HUES64 (cell line): Measurements from ENCODE around the gene PDK2.

Experiments
- H3K27ac ChIP-seq: 2 replicates; pipeline ENCODE4 v1.7.0; 2013; ENCODE audit warnings: low read depth, low read length, inconsistent platforms
- H3K27me3 ChIP-seq: 2 replicates; pipeline ENCODE4 v1.6.1; 2013; ENCODE audit warnings: mild to moderate bottlenecking, low read length; ENCODE audit not compliant: insufficient read depth
- H3K36me3 ChIP-seq: 2 replicates; pipeline ENCODE4 v1.6.1; 2013; ENCODE audit warnings: mild to moderate bottlenecking, low read length; ENCODE audit not compliant: insufficient read depth
- H3K4me1 ChIP-seq: 2 replicates; pipeline ENCODE4 v1.6.1; 2013; ENCODE audit warnings: mild to moderate bottlenecking, low read length, moderate library complexity; ENCODE audit not compliant: insufficient read depth
- H3K4me3 ChIP-seq: 2 replicates; pipeline ENCODE4 v1.5.1; 2013; ENCODE audit warnings: mild to moderate bottlenecking, low read length, moderate library complexity
- H3K9ac ChIP-seq: 2 replicates; pipeline ENCODE4 v1.6.1; 2013; ENCODE audit warnings: mild to moderate bottlenecking, low read depth, low read length
- H3K9me3 ChIP-seq: 2 replicates; pipeline ENCODE4 v1.6.1; 2013; ENCODE audit warnings: low read depth, low read length; ENCODE audit not compliant: insufficient read depth
- WGBS: fragments of 150-250, 120-280 bp; methylation state at CpG from one replicate; pipeline ENCODE4 v1.1.7; 2013; ENCODE audit warnings: missing lambda C conversion rate; 5-methylcytosine and 5-hydroxymethylcytosine counted together

PDK2 gene

GRCh38 chr17:50132104-50132794 is 37.1 kb downstream of the PDK2 start:
- 86% methylated on average over 6 of the region's 6 CpGs for WGBS
- no peaks in the 10 kb centered on the region for H3K9me3 ChIP-seq
- H3K27me3 ChIP-seq, result peaks cover 5% of the 10 kb centered on the region
- no peak overlapping the region for H3K9ac ChIP-seq
- peaks cover 11% of the 10 kb centered on the region; the same call in 1 of the 2 replicates for H3K36me3 ChIP-seq
- H3K4me1 ChIP-seq, result peaks cover 36% of the 10 kb centered on the region
- H3K4me3 ChIP-seq, result no peak overlapping the region
- no peak overlapping the region for H3K27ac ChIP-seq

- Histone ChIP-seq H3K27ac (peak overlapping the region; percentile 12; the same call in 1 of the 2 replicates), H3K4me3 (no peak overlapping the region), H3K9me3 (no peaks in the 10 kb centered on the region), H3K27me3 (peaks cover 5% of the 10 kb centered on the region), H3K9ac (no peak overlapping the region), H3K36me3 (peaks cover 17% of the 10 kb centered on the region), H3K4me1 (peaks cover 27% of the 10 kb centered on the region)
- WGBS, result 44% methylated on average over 6 of the region's 7 CpGs
Measured at GRCh38 chr17:50133028-50133768, 38.0 kb downstream of the PDK2 start.

GRCh38 chr17:50133769-50134099 is 38.6 kb downstream of the PDK2 start:
- H3K36me3 ChIP-seq, result peaks cover 23% of the 10 kb centered on the region
- H3K9me3 ChIP-seq, result no peaks in the 10 kb centered on the region
- 21% methylated on average over 14 of the region's 16 CpGs for WGBS

GRCh38 chr17:50134206-50135110 is 39.3 kb downstream of the PDK2 start:
- WGBS, result 59% methylated on average over 16 of the region's 16 CpGs
- no peak overlapping the region for H3K4me3 ChIP-seq
- H3K27ac ChIP-seq, result no peak overlapping the region
- H3K27me3 ChIP-seq, result peaks cover 5% of the 10 kb centered on the region
- H3K4me1 ChIP-seq, result peaks cover 27% of the 10 kb centered on the region
- H3K36me3 ChIP-seq, result peaks cover 30% of the 10 kb centered on the region
- no peak overlapping the region for H3K9ac ChIP-seq
- H3K9me3 ChIP-seq, result no peaks in the 10 kb centered on the region

More at GRCh38 chr17:50133769-50134099, 38.6 kb downstream of the PDK2 start:
- no peak overlapping the region for H3K27ac ChIP-seq
- H3K27me3 ChIP-seq, result peaks cover 5% of the 10 kb centered on the region
- H3K4me3 ChIP-seq, result no peak overlapping the region
- H3K9ac ChIP-seq, result no peak overlapping the region
- H3K4me1 ChIP-seq, result peaks cover 27% of the 10 kb centered on the region

GRCh38 chr17:50135316-50136095 is 40.4 kb downstream of the PDK2 start:
- Histone ChIP-seq H3K9me3 (no peaks in the 10 kb centered on the region), H3K4me3 (no peak overlapping the region), H3K36me3 (peaks cover 34% of the 10 kb centered on the region), H3K27ac (no peak overlapping the region), H3K27me3 (peaks cover 5% of the 10 kb centered on the region), H3K9ac (no peak overlapping the region), H3K4me1 (peaks cover 27% of the 10 kb centered on the region)
- 93% methylated on average over 16 of the region's 16 CpGs for WGBS

GRCh38 chr17:50136096-50136687 is 41.0 kb downstream of the PDK2 start:
- Histone ChIP-seq H3K9me3 (no peaks in the 10 kb centered on the region), H3K27ac (no peak overlapping the region), H3K9ac (no peak overlapping the region), H3K4me1 (peaks cover 22% of the 10 kb centered on the region), H3K36me3 (peaks cover 40% of the 10 kb centered on the region), H3K27me3 (peaks cover 3% of the 10 kb centered on the region), H3K4me3 (no peak overlapping the region)
- WGBS, result 94% methylated on average over 11 of the region's 11 CpGs

GRCh38 chr17:50137042-50137441 is 41.9 kb downstream of the PDK2 start:
- 93% methylated on average over 4 of the region's 4 CpGs for WGBS
- H3K27me3 ChIP-seq, result no peaks in the 10 kb centered on the region; the same call in 1 of the 2 replicates
- H3K27ac ChIP-seq, result no peak overlapping the region
- no peaks in the 10 kb centered on the region for H3K9me3 ChIP-seq
- no peak overlapping the region for H3K9ac ChIP-seq
- peaks cover 47% of the 10 kb centered on the region for H3K36me3 ChIP-seq
- H3K4me3 ChIP-seq, result no peak overlapping the region
- H3K4me1 ChIP-seq, result peaks cover 22% of the 10 kb centered on the region

- no peak overlapping the region for H3K4me3 ChIP-seq
- no peak overlapping the region for H3K9ac ChIP-seq
- no peaks in the 10 kb centered on the region for H3K27me3 ChIP-seq
- WGBS, result 92% methylated on average over 15 of the region's 15 CpGs
- peaks cover 64% of the 10 kb centered on the region for H3K36me3 ChIP-seq
- H3K27ac ChIP-seq, result no peak overlapping the region
- peaks cover 6% of the 10 kb centered on the region; the same call in 1 of the 2 replicates for H3K4me1 ChIP-seq
- H3K9me3 ChIP-seq, result no peaks in the 10 kb centered on the region
Measured at GRCh38 chr17:50139185-50139783, 44.1 kb downstream of the PDK2 start.

- Histone ChIP-seq H3K36me3 (peaks cover 69% of the 10 kb centered on the region), H3K9me3 (no peaks in the 10 kb centered on the region), H3K27me3 (no peaks in the 10 kb centered on the region), H3K9ac (no peak overlapping the region), H3K27ac (no peak overlapping the region), H3K4me1 (no peaks in the 10 kb centered on the region), H3K4me3 (no peak overlapping the region)
- WGBS, result 39% methylated on average over 19 of the region's 19 CpGs
Measured at GRCh38 chr17:50139950-50140885, 45.1 kb downstream of the PDK2 start.
